Measurements from ENCODE around the gene SEC24A. TPM values are rescaled to one million over a fixed set of nuclear protein-coding genes. Genes with fewer than 3 reads are reported as not detected.
"Not testable (repeated sequence)": the region's sequence is repeated elsewhere in the genome, so short reads cannot be mapped to it uniquely, and the experiment has no call there.

Gene SEC24A
- total and polyA plus RNA-seq, 2 experiments from 2014 or later = 17.2 to 69.4 TPM

DNA sequence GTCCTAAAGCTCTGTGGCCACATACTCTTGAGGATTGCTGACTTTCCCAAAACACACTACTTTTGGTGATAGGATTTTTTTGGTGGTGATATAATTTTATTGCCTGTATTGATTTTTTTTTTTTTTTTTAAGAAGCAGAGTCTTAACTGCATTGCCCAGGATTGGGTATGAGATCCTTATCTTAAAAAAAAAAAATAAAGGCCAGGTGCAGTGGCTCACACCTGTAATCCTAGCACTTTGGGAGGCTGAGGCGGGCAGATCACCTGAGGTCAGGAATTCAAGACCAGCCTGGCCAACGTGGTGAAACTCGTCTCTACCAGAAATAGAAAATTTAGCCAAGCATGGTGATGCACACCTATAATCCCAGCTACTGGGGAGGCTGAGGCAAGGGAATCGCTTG is 28.8 kb downstream of the SEC24A start:
- H3K27ac ChIP-seq; H3K27me3 ChIP-seq; H3K4me2 ChIP-seq; DNase-seq (ENCODE audit: low spot score); H3K9me2 ChIP-seq (replicated peaks; ENCODE audit: insufficient read depth); H4K20me1 ChIP-seq (ENCODE audit: insufficient read depth, poor library complexity, severe bottlenecking); H3K4me3 ChIP-seq; H3K9me3 ChIP-seq (ENCODE audit: low read depth); H3K4me1 ChIP-seq (ENCODE audit: insufficient read depth); H2AFZ ChIP-seq; H3K36me3 ChIP-seq (replicated peaks; ENCODE audit: insufficient read depth, low read depth): not testable (repeated sequence)
- 94% methylated on average over 4 of the region's 4 CpGs for WGBS (ENCODE audit: low lambda C conversion rate, missing lambda C conversion rate)
- H3K79me2 ChIP-seq = peaks cover 34% of the 10 kb centered on the region

DNA sequence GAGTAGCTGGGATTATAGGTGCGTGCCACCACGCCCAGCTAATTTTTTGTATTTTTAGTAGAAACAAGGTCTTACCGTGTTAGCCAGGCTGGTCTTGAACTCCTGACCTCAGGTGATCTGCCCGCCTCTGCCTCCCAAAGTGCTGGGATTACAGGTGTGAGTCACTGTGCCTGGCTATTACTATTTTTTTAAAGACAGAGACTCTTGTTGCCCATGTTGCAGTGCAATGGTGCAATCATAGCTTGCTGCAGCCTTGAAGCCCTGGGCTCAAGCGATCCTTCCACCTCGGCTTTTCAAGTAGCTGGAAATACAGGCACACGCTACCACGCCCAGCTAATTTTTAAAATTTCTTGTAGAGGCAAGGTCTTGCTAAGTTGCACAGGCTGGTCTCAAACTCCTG is 41.6 kb downstream of the SEC24A start:
- H3K4me1 ChIP-seq (ENCODE audit: insufficient read depth); H4K20me1 ChIP-seq (ENCODE audit: insufficient read depth, poor library complexity, severe bottlenecking); H3K9me2 ChIP-seq (replicated peaks; ENCODE audit: insufficient read depth); H2AFZ ChIP-seq; H3K27ac ChIP-seq; DNase-seq (ENCODE audit: low spot score); H3K4me2 ChIP-seq; H3K27me3 ChIP-seq; H3K9me3 ChIP-seq (ENCODE audit: low read depth); H3K4me3 ChIP-seq; H3K79me2 ChIP-seq: not testable (repeated sequence)
- 95% methylated on average over 8 of the region's 8 CpGs for WGBS (ENCODE audit: low lambda C conversion rate, missing lambda C conversion rate)
- peaks cover 17% of the 10 kb centered on the region for H3K36me3 ChIP-seq (replicated peaks; ENCODE audit: insufficient read depth, low read depth)

DNA sequence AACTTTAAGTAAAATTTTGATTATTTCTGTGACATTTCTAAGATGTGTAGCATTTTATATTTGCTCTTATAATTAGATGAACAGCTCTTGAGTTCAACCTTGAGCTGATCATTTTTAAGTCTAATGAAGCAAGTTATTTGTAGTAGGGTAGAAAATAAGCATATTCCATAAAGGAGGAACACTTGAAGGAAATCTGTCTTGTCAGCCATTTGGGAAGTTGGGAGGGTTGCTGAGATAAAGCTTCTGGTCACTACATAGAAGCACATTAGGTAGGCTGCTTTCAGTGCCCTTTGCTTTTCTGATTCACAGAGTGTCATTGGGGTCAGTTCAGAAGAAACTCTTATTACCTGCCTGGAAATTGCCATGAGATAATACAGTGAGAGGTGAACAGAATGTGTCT is 44.1 kb downstream of the SEC24A start:
- TF ChIP-seq EZH2 (IDR thresholded peaks at IDR 0.05; ENCODE audit: borderline replicate concordance) (no peak), EZH2phosphoT487 (IDR thresholded peaks at IDR 0.05; ENCODE audit: low read depth, severe bottlenecking, unreplicated experiment) (no peak)
- TF ChIP-seq, protein P1, sequence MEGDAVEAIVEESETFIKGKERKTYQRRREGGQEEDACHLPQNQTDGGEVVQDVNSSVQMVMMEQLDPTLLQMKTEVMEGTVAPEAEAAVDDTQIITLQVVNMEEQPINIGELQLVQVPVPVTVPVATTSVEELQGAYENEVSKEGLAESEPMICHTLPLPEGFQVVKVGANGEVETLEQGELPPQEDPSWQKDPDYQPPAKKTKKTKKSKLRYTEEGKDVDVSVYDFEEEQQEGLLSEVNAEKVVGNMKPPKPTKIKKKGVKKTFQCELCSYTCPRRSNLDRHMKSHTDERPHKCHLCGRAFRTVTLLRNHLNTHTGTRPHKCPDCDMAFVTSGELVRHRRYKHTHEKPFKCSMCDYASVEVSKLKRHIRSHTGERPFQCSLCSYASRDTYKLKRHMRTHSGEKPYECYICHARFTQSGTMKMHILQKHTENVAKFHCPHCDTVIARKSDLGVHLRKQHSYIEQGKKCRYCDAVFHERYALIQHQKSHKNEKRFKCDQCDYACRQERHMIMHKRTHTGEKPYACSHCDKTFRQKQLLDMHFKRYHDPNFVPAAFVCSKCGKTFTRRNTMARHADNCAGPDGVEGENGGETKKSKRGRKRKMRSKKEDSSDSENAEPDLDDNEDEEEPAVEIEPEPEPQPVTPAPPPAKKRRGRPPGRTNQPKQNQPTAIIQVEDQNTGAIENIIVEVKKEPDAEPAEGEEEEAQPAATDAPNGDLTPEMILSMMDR (IDR thresholded peaks at IDR 0.05; ENCODE audit: poor library complexity) = no peak
- peaks cover 13% of the 10 kb centered on the region for H3K36me3 ChIP-seq (replicated peaks; ENCODE audit: insufficient read depth, low read depth)

DNA sequence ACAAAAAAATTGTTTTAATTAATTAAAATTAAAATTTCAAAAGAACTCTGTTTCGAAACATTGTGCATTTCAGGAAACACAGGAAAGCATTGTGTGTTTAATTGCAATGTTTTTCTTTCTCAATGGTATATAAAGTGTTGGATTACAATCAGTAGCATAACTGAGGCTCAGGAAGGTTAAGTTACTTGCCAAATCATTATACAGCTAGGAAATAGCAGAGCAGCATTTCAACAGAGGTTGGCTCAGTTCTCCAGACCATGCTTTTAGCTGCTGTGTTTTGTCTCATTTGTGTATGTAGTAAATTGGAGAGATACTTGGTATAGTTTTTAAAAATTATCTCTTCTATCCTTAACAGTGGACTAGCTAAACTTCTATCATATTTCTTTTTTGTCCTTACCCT is 59.7 kb downstream of the SEC24A start:
- Histone ChIP-seq H3K27me3 (no peaks in the 10 kb centered on the region), H2AFZ (no peak overlapping the region), H3K4me3 (no peak overlapping the region), H3K36me3 (replicated peaks; ENCODE audit: insufficient read depth, low read depth) (no peaks in the 10 kb centered on the region), H3K27ac (no peak overlapping the region), H4K20me1 (ENCODE audit: insufficient read depth, poor library complexity, severe bottlenecking) (no peaks in the 10 kb centered on the region), H3K9me3 (ENCODE audit: low read depth) (no peaks in the 10 kb centered on the region), H3K79me2 (no peaks in the 10 kb centered on the region), H3K9me2 (replicated peaks; ENCODE audit: insufficient read depth) (no peaks in the 10 kb centered on the region), H3K4me2 (no peak overlapping the region), H3K4me1 (ENCODE audit: insufficient read depth) (no peaks in the 10 kb centered on the region)
- 97% methylated on average over 1 of the region's 1 CpG for WGBS (ENCODE audit: low lambda C conversion rate, missing lambda C conversion rate)
- TF ChIP-seq, protein P1 (IDR thresholded peaks at IDR 0.05; ENCODE audit: poor library complexity) = no peak
- TF ChIP-seq EZH2 (IDR thresholded peaks at IDR 0.05; ENCODE audit: borderline replicate concordance) (no peak), EZH2phosphoT487 (IDR thresholded peaks at IDR 0.05; ENCODE audit: low read depth, severe bottlenecking, unreplicated experiment) (no peak)
- no peak for DNase-seq (ENCODE audit: low spot score)

More for the DNA sequence above, 44.1 kb downstream of the SEC24A start:
- H3K4me3 ChIP-seq = no peak overlapping the region
- H2AFZ ChIP-seq = no peak overlapping the region
- H3K79me2 ChIP-seq = no peaks in the 10 kb centered on the region
- no peaks in the 10 kb centered on the region for H4K20me1 ChIP-seq (ENCODE audit: insufficient read depth, poor library complexity, severe bottlenecking)
- H3K9me2 ChIP-seq (replicated peaks; ENCODE audit: insufficient read depth) = no peaks in the 10 kb centered on the region
- no peak for DNase-seq (ENCODE audit: low spot score)
- H3K27me3 ChIP-seq = no peaks in the 10 kb centered on the region
- no peaks in the 10 kb centered on the region for H3K4me1 ChIP-seq (ENCODE audit: insufficient read depth)
- H3K9me3 ChIP-seq (ENCODE audit: low read depth) = no peaks in the 10 kb centered on the region
- no peak overlapping the region for H3K4me2 ChIP-seq
- no peak overlapping the region for H3K27ac ChIP-seq

DNA sequence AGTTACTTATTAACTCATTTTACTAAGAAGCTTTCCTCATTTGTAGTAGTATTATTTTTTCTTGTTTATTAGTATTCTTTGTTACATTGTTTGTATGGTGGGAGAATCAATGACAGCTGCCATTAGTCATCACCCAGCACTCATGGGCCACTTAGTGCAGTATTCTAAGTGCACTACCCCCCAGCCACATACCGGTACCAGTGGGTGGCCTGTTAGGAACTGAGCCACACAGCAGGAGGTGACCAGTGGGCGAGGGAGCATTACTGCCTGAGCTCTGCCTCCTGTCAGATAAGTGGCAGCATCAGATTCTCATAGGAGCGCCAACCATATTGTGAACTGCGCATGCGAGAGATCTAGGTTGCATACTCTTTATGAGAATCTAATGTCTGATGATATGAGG is 65.5 kb downstream of the SEC24A start:
- H3K9me2 ChIP-seq (replicated peaks; ENCODE audit: insufficient read depth) = no peaks in the 10 kb centered on the region
- H4K20me1 ChIP-seq (ENCODE audit: insufficient read depth, poor library complexity, severe bottlenecking) = no peaks in the 10 kb centered on the region
- no peaks in the 10 kb centered on the region for H3K36me3 ChIP-seq (replicated peaks; ENCODE audit: insufficient read depth, low read depth)
- H3K9me3 ChIP-seq (ENCODE audit: low read depth) = no peaks in the 10 kb centered on the region
- no peak overlapping the region for H3K4me2 ChIP-seq
- no peak overlapping the region for H3K27ac ChIP-seq
- H3K79me2 ChIP-seq = no peaks in the 10 kb centered on the region
- WGBS (ENCODE audit: low lambda C conversion rate, missing lambda C conversion rate) = 94% methylated on average over 5 of the region's 5 CpGs
- H3K4me1 ChIP-seq (ENCODE audit: insufficient read depth) = no peaks in the 10 kb centered on the region
- no peak overlapping the region for H2AFZ ChIP-seq
- TF ChIP-seq EZH2phosphoT487 (IDR thresholded peaks at IDR 0.05; ENCODE audit: low read depth, severe bottlenecking, unreplicated experiment) (no peak), EZH2 (IDR thresholded peaks at IDR 0.05; ENCODE audit: borderline replicate concordance) (no peak)
- TF ChIP-seq, protein P1 (IDR thresholded peaks at IDR 0.05; ENCODE audit: poor library complexity) = no peak
- H3K27me3 ChIP-seq = no peaks in the 10 kb centered on the region
- no peak overlapping the region for H3K4me3 ChIP-seq
- no peak for DNase-seq (ENCODE audit: low spot score)
